Measurements from ENCODE around the gene BRAF.
A peak's percentile ranks its signal among the peaks of the same experiment; 100 is the strongest.
"Not testable (repeated sequence)": the region's sequence is repeated elsewhere in the genome, so short reads cannot be mapped to it uniquely, and the experiment has no call there.

BRAF gene

DNA sequence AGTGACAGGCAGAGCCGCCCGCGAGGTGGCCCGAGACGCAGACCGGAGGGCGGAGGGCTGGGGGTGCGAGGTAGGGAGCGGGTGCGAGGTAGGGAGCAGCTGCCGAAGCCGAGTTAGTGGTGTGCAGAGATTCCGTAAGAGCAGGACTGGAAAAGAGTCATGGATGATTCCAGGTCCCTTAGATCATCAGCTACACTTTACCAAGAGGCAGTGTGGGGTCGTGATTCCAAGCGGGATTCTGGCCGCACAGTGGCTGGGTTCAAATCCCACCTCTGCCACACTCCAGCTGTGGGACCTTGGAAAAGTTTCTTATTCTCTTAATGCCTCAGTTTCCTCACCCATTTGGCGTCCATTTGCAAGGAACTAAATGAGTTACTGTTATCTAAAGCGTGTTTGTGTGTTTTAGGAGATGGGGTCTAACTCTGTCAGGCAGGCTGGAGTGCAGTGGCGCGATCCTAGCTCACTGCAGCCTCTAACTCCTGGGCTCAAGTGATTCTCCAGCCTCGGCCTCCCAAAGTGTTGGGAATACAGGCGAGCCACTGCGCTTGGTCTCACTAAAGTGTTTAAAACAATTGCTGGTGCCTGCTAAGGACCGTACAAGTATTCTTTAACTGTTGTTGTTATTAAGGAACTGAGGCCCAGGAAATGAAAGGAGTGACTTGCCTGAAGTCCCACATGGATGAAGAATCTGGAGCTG, 227.1 kb downstream of the BRAF start:
- peak overlapping the region; percentile 93 for H3K4me3 ChIP-seq (ENCODE audit: control insufficient read depth, low read depth, low read length)
- TF ChIP-seq, protein P1, sequence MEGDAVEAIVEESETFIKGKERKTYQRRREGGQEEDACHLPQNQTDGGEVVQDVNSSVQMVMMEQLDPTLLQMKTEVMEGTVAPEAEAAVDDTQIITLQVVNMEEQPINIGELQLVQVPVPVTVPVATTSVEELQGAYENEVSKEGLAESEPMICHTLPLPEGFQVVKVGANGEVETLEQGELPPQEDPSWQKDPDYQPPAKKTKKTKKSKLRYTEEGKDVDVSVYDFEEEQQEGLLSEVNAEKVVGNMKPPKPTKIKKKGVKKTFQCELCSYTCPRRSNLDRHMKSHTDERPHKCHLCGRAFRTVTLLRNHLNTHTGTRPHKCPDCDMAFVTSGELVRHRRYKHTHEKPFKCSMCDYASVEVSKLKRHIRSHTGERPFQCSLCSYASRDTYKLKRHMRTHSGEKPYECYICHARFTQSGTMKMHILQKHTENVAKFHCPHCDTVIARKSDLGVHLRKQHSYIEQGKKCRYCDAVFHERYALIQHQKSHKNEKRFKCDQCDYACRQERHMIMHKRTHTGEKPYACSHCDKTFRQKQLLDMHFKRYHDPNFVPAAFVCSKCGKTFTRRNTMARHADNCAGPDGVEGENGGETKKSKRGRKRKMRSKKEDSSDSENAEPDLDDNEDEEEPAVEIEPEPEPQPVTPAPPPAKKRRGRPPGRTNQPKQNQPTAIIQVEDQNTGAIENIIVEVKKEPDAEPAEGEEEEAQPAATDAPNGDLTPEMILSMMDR (IDR thresholded peaks at IDR 0.05; ENCODE audit: control insufficient read depth, insufficient read depth, low read depth, low read length, missing control alignments) = no peak
- no peak for DNase-seq (ENCODE audit: low read depth)

DNA sequence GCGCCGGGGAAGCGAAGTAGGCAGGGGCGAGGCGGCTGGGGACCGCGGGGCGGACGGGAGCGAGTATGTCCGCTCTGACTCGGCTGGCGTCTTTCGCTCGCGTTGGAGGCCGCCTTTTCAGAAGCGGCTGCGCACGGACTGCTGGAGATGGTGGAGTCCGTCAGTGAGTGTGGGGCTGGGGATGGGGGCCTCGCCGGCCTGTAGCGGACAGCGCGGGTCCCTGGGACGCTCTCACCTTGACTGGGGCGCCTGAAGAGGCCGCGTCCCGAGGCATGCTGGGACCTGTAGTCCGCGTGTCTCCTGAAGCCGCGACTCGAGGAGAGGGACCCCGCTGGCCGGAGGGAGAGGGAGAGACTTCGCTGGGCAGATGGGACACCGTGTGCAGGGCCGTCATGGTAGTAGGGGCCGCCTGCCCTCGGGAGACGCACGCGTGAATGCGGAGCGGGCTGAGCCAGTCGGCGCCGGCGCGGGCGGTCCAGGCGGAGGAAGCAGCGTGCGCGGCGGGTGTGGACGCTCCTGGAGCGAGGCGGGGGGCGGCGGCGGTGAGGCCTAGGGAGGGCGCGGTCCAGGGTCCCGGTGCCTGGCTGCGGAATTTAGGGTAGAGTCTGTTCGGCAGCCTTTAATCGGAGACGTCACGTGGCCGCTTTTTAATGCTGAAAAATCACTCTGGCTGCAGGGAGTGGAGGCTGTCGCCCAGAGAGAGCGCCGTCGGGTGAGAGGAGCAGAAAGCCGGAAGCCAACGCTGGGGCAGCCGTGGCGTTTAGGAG, 227.9 kb downstream of the BRAF start, which contains the start of gene NDUFB2:
NDUFB2 (plus strand) TSS at position 29 of the 767 bp plus-strand sequence; CDS start at position 66, 37 bp downstream.
- peak within 1 kb of the TSS; percentile 93 for H3K4me3 ChIP-seq (ENCODE audit: control insufficient read depth, low read depth, low read length)
- no peak for DNase-seq (ENCODE audit: low read depth)
- TF ChIP-seq, protein P1 (IDR thresholded peaks at IDR 0.05; ENCODE audit: control insufficient read depth, insufficient read depth, low read depth, low read length, missing control alignments) = no peak

DNA sequence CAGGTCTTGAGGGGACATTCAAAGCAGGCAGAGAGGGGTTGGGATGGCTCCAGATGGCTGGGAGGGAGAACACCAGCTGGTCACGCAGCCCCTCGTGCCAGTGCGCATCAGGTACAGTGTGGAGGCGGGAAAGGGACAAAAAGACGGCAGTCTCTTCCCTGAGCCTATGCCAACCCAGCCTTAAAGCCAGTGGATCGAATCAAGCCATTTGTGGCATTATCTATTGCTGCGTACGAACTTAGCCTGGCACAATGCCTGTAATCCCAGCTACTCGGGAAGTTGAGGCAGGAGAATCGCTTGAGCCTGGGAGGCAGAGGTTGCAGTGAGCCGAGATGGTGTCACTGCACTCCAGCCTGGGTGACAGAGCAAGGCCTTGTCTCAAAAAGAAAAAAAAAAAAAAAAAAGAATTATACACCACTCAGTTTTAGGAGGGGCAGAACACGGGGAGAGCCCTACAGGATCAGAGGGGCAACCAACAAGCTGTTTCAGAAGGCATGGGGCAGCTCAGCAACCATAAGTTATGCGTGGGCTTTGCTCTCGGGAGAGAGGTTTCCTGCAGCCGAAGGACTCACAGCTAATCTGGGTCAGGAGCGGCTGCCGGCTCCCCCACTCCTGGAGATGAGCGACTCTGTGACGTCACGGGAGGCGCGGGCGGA, 228.6 kb downstream of the BRAF start:
- DNase-seq (ENCODE audit: low read depth) = peak; percentile 49
- TF ChIP-seq, protein P1 (IDR thresholded peaks at IDR 0.05; ENCODE audit: control insufficient read depth, insufficient read depth, low read depth, low read length, missing control alignments) = no peak
- peak overlapping the region; percentile 93 for H3K4me3 ChIP-seq (ENCODE audit: control insufficient read depth, low read depth, low read length)

DNA sequence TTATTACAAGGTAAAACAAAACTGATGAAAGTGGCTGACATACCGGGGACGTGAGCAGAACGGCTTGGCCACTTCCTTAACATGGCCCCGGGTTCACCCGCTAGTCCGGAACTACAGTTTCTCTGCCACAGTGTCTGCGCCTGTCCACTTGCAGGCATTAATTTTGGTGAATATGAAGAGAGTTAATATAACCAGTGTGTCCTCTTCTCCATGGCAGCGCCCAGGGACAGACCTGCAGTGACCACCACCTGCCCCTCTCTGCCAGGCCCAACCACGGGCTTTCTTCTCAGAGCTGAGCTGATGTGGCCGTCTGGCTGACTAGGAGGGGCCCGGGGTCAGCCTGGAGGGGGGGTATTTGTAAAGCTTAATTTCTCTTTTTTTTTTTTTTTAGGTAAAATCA, 229.3 kb downstream of the BRAF start:
- H3K4me3 ChIP-seq (ENCODE audit: control insufficient read depth, low read depth, low read length) = no peak overlapping the region
- TF ChIP-seq, protein P1 (IDR thresholded peaks at IDR 0.05; ENCODE audit: control insufficient read depth, insufficient read depth, low read depth, low read length, missing control alignments) = no peak
- no peak for DNase-seq (ENCODE audit: low read depth)

DNA sequence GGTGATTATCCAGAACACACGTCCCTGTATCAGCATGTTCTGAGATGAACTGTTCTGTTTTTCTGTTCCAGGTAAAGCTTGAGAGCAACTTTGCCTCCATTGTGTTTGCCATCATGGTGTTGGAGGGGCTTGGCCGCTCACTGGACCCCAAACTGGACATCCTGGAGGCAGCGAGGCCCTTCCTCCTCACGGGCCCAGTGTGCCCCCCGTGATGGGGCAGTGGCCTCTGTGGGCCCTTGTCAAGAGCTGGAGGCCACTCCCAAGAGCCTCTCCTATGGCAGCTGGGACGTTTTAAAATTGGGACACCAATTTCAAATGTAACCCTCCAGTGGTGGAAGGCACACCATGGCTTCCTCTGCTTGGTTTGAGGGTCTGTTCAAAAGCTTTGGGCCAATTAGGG, 230.1 kb downstream of the BRAF start:
- TF ChIP-seq, protein P1 (IDR thresholded peaks at IDR 0.05; ENCODE audit: control insufficient read depth, insufficient read depth, low read depth, low read length, missing control alignments) = no peak
- H3K4me3 ChIP-seq (ENCODE audit: control insufficient read depth, low read depth, low read length) = no peak overlapping the region
- no peak for DNase-seq (ENCODE audit: low read depth)

DNA sequence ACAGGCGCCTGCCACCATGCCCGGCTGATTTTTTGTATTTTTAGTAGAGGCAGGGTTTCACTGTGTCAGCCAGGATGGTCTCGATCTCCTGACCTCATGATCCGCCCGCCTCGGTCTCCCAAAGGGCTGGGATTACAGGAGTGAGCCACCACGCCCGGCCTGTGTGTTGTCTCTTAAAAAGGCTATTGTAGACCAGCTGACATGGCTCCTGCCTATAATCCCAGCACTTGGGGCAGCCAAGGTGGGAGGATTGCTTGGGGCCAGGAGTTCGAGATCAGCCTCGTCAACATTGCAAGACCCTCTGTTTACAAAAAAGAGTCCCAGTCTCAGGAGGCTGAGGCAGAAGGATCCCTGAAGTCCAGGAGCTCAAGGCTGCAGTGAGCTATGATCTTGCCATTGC, 230.9 kb downstream of the BRAF start:
- not testable (repeated sequence) for DNase-seq (ENCODE audit: low read depth); H3K4me3 ChIP-seq (ENCODE audit: control insufficient read depth, low read depth, low read length)
